Stimulated activated CD4-positive, alpha-beta T cell treated with anti-CD3 and anti-CD28 coated beads, Interleukin-1b, Interleukin-23, amount 100 ng/mL, for 48 hours (primary cell): Measurements from ENCODE around the gene L3MBTL1.
A peak's percentile ranks its signal among the peaks of the same experiment; 100 is the strongest.

Experiments used
- DNase-seq: peaks from one replicate; pipeline ENCODE4 v3.0.0-alpha.2; 2020

The L3MBTL1 gene

GRCh38 chr20:43508106-43508505, 609 bp downstream of the L3MBTL1 start:
- DNase-seq: no peak

- DNase-seq: no peak
Measured at GRCh38 chr20:43508604-43509040, 1.1 kb downstream of the L3MBTL1 start.

DNA sequence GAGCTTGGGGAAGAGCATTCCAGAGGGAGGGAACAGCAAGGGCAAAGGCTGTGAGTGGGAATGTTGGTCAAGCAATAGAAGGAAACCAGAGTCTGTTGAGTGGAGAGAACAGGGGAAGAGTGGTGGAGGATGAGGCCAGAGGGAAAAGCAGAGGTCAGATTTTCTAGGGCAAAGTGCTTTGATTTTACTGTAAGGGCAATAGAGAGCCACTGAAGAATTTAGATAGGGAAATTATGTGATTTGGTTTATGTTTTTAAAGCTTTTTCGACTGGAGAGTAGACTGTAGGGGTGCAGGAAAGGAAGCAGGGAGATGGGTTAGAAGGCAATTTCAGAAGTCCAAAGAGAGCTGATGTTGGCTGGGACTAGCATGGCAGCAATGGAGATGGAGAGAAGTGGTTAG, 4.4 kb downstream of the L3MBTL1 start:
- no peak for DNase-seq

DNA sequence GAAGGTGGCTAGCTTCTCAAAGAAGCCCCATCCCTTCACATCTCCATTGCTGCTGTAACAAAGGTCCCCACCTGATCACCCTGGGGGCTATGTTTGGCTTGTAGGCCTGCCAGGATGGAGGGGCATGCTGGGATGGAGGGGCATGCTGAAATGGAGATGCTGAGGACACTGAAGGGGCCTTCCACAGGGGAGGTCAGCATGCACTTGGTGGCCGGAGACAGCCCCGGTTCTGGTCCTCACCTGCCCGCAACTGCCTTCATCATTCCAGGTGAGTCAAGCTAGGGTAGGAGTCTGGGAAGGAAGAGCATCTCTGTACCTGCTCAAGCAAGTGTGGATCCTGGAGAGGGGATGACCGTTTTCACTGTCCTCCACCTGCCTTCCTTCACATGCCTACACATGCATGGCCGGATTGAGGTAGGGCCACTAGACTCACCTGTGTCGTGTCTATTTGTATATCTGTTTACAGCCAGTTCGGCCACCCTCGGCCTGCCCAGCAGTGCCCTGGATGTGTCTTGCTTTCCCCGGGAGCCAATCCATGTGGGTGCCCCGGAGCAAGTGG, 6.0 kb downstream of the L3MBTL1 start:
- DNase-seq: no peak

DNA sequence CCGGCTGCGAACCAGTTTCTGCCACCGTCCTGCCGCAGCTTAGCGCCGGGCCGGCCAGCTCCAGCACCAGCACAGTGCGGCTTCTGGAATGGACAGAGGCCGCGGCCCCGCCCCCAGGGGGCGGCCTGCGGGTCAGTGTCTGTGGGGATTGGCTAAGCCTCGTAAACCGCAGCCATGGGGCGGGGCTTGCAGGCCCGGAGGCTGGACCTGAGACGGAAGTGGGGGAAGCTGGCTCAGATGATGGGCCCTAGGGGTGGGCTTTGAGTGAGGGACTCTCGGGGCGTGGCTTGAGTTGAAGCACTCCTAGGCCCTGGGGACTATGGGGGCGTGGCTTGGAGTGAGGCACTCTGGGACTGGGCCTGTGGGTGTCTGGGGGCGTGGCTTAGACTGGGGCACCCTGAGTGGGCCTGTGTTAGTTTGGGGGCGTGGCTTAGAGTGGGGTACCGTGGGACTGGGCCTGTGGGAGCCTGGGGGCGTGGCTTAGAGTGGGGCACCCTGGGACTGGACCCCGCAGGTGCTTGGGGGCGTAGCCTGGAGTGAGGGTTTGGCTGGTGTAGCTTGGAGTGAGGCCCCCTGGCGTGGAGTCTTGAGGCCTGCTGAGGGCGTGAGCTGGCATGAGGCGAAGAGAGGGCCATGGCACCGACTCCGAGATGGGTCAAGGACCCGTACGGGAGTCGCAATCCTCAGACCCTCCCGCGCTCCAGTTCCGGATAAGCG, 6.6 kb downstream of the L3MBTL1 start:
- peak; percentile 96 for DNase-seq

GRCh38 chr20:43514648-43514999, 7.1 kb downstream of the L3MBTL1 start:
- DNase-seq: no peak

GRCh38 chr20:43515628-43516027, 8.1 kb downstream of the L3MBTL1 start:
- DNase-seq: no peak

GRCh38 chr20:43516251-43516824, 8.8 kb downstream of the L3MBTL1 start:
- DNase-seq: no peak

- DNase-seq: no peak
Measured at GRCh38 chr20:43520074-43520630, 12.7 kb downstream of the L3MBTL1 start.

- DNase-seq: no peak
Measured at GRCh38 chr20:43525021-43525420, 17.5 kb downstream of the L3MBTL1 start.

DNA sequence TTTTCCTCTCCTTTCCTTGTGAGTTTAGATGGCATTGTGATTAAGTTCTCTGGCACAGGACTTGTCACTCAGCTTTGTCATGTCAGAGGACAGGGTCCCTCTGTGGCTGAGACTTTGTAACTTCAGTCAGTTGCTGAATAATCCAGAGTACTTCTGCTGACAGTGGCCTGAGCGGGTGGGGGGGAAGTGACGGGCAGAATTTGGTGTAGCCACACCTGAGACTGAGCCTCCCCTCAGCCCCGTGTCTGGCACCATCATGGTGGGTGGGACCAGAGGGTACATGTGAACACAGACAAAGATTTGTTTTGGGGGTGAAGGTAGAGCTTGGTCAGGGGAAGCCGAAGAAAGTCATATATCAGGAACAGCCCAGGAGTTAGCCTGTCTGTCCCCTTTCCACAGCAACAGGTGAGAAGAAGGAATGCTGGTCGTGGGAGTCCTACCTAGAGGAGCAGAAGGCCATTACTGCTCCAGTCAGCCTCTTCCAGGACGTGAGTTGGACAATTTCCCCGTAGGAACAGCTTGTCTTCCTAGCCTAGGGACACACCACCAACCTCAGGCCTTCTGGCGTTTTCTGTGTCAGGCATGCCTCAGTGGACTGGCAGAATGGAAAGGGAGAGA, 20.9 kb downstream of the L3MBTL1 start:
- DNase-seq: no peak

DNA sequence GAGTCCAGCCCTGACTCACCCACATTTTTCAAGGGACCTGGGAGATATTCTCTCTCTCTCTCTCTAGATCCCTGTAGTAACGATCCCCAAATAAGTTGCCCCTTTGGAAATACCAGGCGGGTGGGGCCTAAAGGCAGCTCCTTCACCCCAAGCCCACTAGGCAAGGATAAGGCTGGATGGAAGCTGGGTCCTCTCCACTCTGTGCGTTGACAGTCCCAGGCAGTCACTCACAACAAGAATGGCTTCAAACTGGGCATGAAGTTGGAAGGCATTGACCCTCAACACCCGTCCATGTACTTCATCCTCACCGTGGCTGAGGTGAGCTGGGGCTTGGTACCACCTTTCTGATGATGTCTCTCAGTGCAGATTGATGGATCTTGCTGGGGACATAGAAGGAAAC, 21.6 kb downstream of the L3MBTL1 start:
- no peak for DNase-seq

DNA sequence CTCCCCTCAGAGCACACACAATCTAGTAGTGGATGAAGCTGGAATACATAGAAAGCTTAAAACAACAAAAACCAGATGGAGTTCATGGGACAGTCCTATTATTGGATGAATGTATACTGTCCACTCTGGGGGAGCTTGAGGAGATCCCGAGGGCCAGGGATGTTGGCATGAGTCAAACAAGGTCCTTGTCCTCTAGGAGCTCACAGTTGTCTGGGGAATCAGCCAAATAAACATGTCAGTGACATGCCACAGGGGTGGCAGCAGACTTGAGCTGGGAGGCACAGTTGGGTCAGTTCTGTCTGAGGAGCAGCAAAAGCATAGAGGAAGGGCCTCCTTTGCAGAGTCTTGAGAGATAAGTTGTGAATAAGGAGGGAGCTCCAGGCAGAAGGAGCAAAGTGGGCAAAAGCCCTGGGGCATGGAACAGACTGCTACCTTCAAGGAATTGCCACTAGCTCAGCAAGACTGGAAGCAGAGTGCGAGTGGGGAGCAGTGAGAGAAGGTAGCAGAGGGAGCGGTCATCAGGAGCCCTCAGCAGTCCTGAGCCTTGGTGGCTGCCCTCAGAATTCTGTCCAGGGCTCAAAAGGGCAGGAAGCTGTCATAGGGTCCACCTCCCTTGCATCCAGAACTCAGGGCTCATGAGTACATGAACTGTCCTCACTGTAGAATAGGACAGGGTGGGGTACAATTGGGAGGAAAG, 22.1 kb downstream of the L3MBTL1 start:
- DNase-seq: no peak

DNA sequence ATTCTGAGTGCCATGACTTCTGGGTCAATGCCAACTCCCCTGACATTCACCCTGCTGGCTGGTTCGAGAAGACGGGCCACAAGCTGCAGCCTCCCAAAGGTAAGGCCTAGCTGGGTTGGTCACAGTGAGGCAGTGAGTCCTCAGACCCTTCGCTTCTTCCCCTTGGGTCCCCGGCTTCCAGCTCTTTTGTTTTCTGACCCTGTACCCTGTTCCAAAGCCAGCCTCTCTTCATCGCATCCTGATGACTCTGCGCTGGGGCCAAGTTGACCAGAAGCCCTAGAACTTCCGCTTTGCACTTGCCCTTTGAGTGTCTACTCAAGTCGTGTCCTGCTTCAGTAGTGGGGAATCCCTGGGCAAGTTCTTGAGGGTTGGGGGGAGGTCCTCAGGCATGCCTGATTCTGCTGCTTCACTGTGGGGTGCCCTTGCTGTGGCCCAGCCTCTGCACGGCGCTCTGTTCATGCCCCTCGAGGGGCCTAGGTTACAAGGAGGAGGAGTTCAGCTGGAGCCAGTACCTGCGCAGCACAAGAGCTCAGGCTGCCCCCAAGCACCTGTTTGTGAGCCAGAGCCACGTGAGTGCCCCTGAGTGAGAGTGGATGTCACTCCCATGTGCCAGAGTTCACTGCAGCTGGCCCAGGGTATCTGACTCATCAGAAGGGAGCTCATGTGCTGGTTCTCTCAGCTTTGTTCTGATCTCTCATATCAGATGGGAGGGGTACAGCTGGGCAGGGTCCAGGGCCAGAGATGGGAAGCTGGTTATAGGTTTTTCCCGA, 23.0 kb downstream of the L3MBTL1 start:
- no peak for DNase-seq

- DNase-seq: no peak
Measured at GRCh38 chr20:43531091-43531443, 23.6 kb downstream of the L3MBTL1 start.

GRCh38 chr20:43532416-43533055, 25.0 kb downstream of the L3MBTL1 start:
- DNase-seq: no peak

DNA sequence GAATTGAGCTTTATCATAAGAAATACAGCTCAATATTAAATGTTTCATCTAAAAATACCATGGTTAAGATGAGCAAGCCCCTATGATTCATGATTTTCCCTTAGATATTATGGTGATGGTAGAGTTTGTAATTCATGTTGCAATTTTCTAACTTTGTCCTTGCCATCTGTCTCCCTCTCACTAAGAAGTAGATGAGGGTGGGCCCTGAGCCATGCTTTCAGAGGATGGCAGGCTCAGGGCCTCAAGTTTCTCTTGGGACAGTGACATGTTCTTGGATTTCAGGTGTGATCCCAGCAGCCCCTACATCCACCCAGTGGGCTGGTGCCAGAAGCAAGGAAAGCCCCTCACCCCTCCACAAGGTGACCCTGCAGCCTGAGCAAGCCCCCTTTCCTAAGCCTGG, 25.6 kb downstream of the L3MBTL1 start:
- no peak for DNase-seq

DNA sequence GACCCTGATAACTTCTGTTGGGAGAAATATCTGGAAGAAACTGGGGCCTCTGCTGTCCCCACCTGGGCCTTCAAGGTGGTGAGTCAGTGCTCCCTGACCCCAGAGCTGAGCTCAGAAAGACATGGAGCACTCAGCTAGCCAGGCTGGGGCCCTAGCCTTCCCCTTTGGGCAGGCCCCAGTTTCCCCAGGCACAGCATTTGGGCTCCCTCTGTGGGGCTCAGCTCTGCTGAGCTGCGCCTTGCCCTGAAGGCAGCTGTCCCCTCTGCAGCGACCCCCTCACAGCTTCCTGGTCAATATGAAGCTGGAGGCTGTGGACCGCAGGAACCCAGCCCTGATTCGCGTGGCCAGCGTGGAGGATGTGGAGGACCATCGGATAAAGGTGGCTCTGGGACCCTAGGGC, 26.5 kb downstream of the L3MBTL1 start:
- no peak for DNase-seq

GRCh38 chr20:43534791-43535350, 27.4 kb downstream of the L3MBTL1 start:
- DNase-seq: no peak

DNA sequence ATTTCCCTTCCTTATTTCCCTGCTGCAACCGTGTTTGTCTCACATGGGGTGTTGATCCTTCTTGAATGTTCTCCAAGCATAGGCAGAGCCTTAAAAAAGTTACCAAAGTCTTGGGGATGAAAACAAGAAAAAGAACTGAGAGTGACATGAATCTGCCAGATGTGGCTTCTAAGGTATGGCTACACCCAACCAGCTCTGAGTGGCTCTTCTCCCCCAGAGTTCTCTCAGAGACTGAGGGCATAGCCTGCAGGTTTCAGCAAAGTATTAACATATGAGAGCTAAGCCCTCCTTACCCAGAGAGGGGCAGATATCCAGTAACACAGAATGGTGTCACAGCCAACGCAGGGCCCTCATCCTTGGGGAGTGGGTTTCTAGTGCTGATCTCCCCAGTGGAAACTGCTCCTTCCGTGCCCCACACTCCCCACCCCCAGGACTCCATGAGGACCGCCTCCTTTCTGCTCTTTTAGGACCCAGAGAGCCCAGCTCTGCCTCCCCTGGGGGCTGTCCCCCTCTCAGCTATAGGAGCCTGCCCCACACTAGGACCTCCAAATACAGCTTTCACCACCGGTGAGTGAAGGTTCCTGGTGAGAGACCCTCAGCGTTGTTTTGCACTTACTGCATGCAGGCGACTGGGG, 28.0 kb downstream of the L3MBTL1 start:
- no peak for DNase-seq
